Activated CD8-positive, alpha-beta memory T cell treated with anti-CD3 and anti-CD28 coated beads, Interleukin-2, amount 10 ng/mL, durations not matched to agents 7 days and 5 days (primary cell): Measurements from ENCODE around the gene LARP1. TPM values are rescaled to one million over a fixed set of nuclear protein-coding genes. Genes with fewer than 3 reads are reported as not detected.
A peak's percentile ranks its signal among the peaks of the same experiment; 100 is the strongest.

Experiments
- ATAC-seq: fragments of 150-1000 bp; cut with Tn5 transposase; one replicate; pipeline ENCODE4 v1.10.0; 2021; ENCODE audit warnings: moderate library complexity
- CTCF ChIA-PET: fragments of 350-600 bp; sonication (Branson Sonifier 250); formaldehyde crosslinking; loops from one replicate; lab custom pipeline; 2021; ENCODE audit warnings: antibody characterized with exemption; lab: Charles Lee
- DNase-seq: peaks from one replicate; pipeline ENCODE4 v3.0.0-alpha.2; 2020
- H3K27ac Mint-ChIP-seq: one replicate; pipeline ENCODE4 v1.8.0; 2021; ENCODE audit warnings: mild to moderate bottlenecking, mixed read lengths
- H3K27me3 Mint-ChIP-seq: one replicate; pipeline ENCODE4 v1.8.0; 2021; ENCODE audit warnings: mixed read lengths
- H3K36me3 Mint-ChIP-seq: one replicate; pipeline ENCODE4 v1.8.0; 2021; ENCODE audit warnings: mild to moderate bottlenecking, mixed read lengths
- H3K4me1 Mint-ChIP-seq: one replicate; pipeline ENCODE4 v1.8.0; 2021; ENCODE audit warnings: mixed read lengths
- H3K4me3 Mint-ChIP-seq: one replicate; pipeline ENCODE4 v1.8.0; 2021; ENCODE audit warnings: mild to moderate bottlenecking, moderate library complexity, mixed read lengths
- H3K9me3 Mint-ChIP-seq: one replicate; pipeline ENCODE4 v1.8.0; 2022; ENCODE audit warnings: low read depth, mixed read lengths
- total RNA-seq, 2 experiments: library from RNA; stranded (reverse); gene quantifications; one replicate each; pipeline ENCODE4 v1.2.3, GENCODE V29; 2021

LARP1 gene
- total RNA-seq, 2 experiments from 2014 or later, result 212 to 238 TPM

- Mint-ChIP-seq H3K4me1 (peaks cover 29% of the 10 kb centered on the region), H3K4me3 (no peak overlapping the region), H3K27ac (no peak overlapping the region), H3K9me3 (no peaks in the 10 kb centered on the region), H3K36me3 (peaks cover 56% of the 10 kb centered on the region), H3K27me3 (no peaks in the 10 kb centered on the region)
- ATAC-seq (no peak), DNase-seq (no peak)
- CTCF ChIA-PET, result no interaction called here
Measured at GRCh38 chr5:154795235-154795596, 40.0 kb downstream of the LARP1 start.

GRCh38 chr5:154797762-154798161 is 42.6 kb downstream of the LARP1 start:
- CTCF ChIA-PET, result no interaction called here
- no peaks in the 10 kb centered on the region for H3K27me3 Mint-ChIP-seq
- DNase-seq, result no peak
- H3K4me1 Mint-ChIP-seq, result peaks cover 29% of the 10 kb centered on the region
- H3K9me3 Mint-ChIP-seq, result no peaks in the 10 kb centered on the region
- H3K4me3 Mint-ChIP-seq, result no peak overlapping the region
- no peak overlapping the region for H3K27ac Mint-ChIP-seq
- H3K36me3 Mint-ChIP-seq, result peaks cover 68% of the 10 kb centered on the region
- ATAC-seq, result no peak

- ATAC-seq (no peak), DNase-seq (no peak)
- peak overlapping the region; percentile 27 for H3K27ac Mint-ChIP-seq
- peaks cover 29% of the 10 kb centered on the region for H3K4me1 Mint-ChIP-seq
- H3K9me3 Mint-ChIP-seq, result no peaks in the 10 kb centered on the region
- H3K27me3 Mint-ChIP-seq, result no peaks in the 10 kb centered on the region
- CTCF ChIA-PET, result no interaction called here
- no peak overlapping the region for H3K4me3 Mint-ChIP-seq
- H3K36me3 Mint-ChIP-seq, result peaks cover 68% of the 10 kb centered on the region
Measured at GRCh38 chr5:154800582-154800981, 45.4 kb downstream of the LARP1 start.

GRCh38 chr5:154801083-154801482 is 45.9 kb downstream of the LARP1 start:
- peaks cover 29% of the 10 kb centered on the region for H3K4me1 Mint-ChIP-seq
- peak overlapping the region; percentile 27 for H3K27ac Mint-ChIP-seq
- no peak for ATAC-seq

GRCh38 chr5:154802050-154802449 is 46.9 kb downstream of the LARP1 start:
- CTCF ChIA-PET, result interaction anchor here (0.8 to 1.3 kb wide), 5 partner anchors 9 to 152 kb away, joined by 3 to 6 read pairs (median 3); no protein-coding TSS in a partner anchor
- DNase-seq (no peak), ATAC-seq (no peak)
- no peaks in the 10 kb centered on the region for H3K27me3 Mint-ChIP-seq
- no peaks in the 10 kb centered on the region for H3K9me3 Mint-ChIP-seq
- no peak overlapping the region for H3K4me3 Mint-ChIP-seq
- H3K36me3 Mint-ChIP-seq, result peaks cover 68% of the 10 kb centered on the region
- peaks cover 29% of the 10 kb centered on the region for H3K4me1 Mint-ChIP-seq
- peak overlapping the region; percentile 57 for H3K27ac Mint-ChIP-seq

More at GRCh38 chr5:154801083-154801482, 45.9 kb downstream of the LARP1 start:
- DNase-seq, result no peak
- no peaks in the 10 kb centered on the region for H3K27me3 Mint-ChIP-seq
- no peak overlapping the region for H3K4me3 Mint-ChIP-seq
- CTCF ChIA-PET, result interaction anchor here (0.8 to 1.2 kb wide), 3 partner anchors 10 to 151 kb away, joined by 3 to 4 read pairs (median 3); no protein-coding TSS in a partner anchor
- no peaks in the 10 kb centered on the region for H3K9me3 Mint-ChIP-seq
- H3K36me3 Mint-ChIP-seq, result peaks cover 69% of the 10 kb centered on the region

- Mint-ChIP-seq H3K4me3 (no peak overlapping the region), H3K27ac (no peak overlapping the region), H3K9me3 (no peaks in the 10 kb centered on the region), H3K4me1 (peaks cover 7% of the 10 kb centered on the region), H3K27me3 (no peaks in the 10 kb centered on the region), H3K36me3 (peaks cover 59% of the 10 kb centered on the region)
- DNase-seq (no peak), ATAC-seq (no peak)
- CTCF ChIA-PET, result interaction anchor here (1.0 kb wide), 1 partner anchor 155 kb away, joined by 3 read pairs; no protein-coding TSS in a partner anchor
Measured at GRCh38 chr5:154806176-154806575, 51.0 kb downstream of the LARP1 start.

- no peaks in the 10 kb centered on the region for H3K9me3 Mint-ChIP-seq
Measured at GRCh38 chr5:154811239-154811638, 56.1 kb downstream of the LARP1 start.

GRCh38 chr5:154811653-154812465 is 56.7 kb downstream of the LARP1 start:
- peaks cover 30% of the 10 kb centered on the region for H3K4me1 Mint-ChIP-seq
- H3K9me3 Mint-ChIP-seq, result no peaks in the 10 kb centered on the region
- DNase-seq, result peak; percentile 75
- peak; percentile 70 for ATAC-seq
- H3K27ac Mint-ChIP-seq, result peak overlapping the region; percentile 50
- CTCF ChIA-PET, result interaction anchor here (1.1 kb wide), 2 partner anchors 10 to 162 kb away, joined by 4 to 6 read pairs; no protein-coding TSS in a partner anchor
- peaks cover 51% of the 10 kb centered on the region for H3K36me3 Mint-ChIP-seq
- no peak overlapping the region for H3K4me3 Mint-ChIP-seq
- H3K27me3 Mint-ChIP-seq, result no peaks in the 10 kb centered on the region

More at GRCh38 chr5:154811239-154811638, 56.1 kb downstream of the LARP1 start:
- peaks cover 51% of the 10 kb centered on the region for H3K36me3 Mint-ChIP-seq
- H3K4me1 Mint-ChIP-seq, result peaks cover 30% of the 10 kb centered on the region
- H3K27me3 Mint-ChIP-seq, result no peaks in the 10 kb centered on the region
- no peak for DNase-seq
- CTCF ChIA-PET, result interaction anchor here (1.1 kb wide), 2 partner anchors 9 to 161 kb away, joined by 4 to 6 read pairs; no protein-coding TSS in a partner anchor
- no peak overlapping the region for H3K27ac Mint-ChIP-seq
- no peak for ATAC-seq
- no peak overlapping the region for H3K4me3 Mint-ChIP-seq

- CTCF ChIA-PET, result interaction anchor here (1.0 to 1.3 kb wide), 2 partner anchors 19 to 161 kb away, joined by 3 read pairs; no protein-coding TSS in a partner anchor
- peaks cover 55% of the 10 kb centered on the region for H3K36me3 Mint-ChIP-seq
Measured at GRCh38 chr5:154813158-154813557, 58.0 kb downstream of the LARP1 start.

GRCh38 chr5:154813736-154814135 is 58.6 kb downstream of the LARP1 start:
- peak; percentile 64 for ATAC-seq
- Mint-ChIP-seq H3K27ac (peak overlapping the region; percentile 78), H3K4me1 (peaks cover 36% of the 10 kb centered on the region), H3K36me3 (peaks cover 50% of the 10 kb centered on the region), H3K27me3 (no peaks in the 10 kb centered on the region), H3K4me3 (no peak overlapping the region), H3K9me3 (no peaks in the 10 kb centered on the region)
- DNase-seq, result peak; percentile 72
- CTCF ChIA-PET, result interaction anchor here (1.0 to 1.3 kb wide), 2 partner anchors 18 to 162 kb away, joined by 3 read pairs; no protein-coding TSS in a partner anchor

More at GRCh38 chr5:154813158-154813557, 58.0 kb downstream of the LARP1 start:
- H3K27me3 Mint-ChIP-seq, result no peaks in the 10 kb centered on the region
- H3K4me1 Mint-ChIP-seq, result peaks cover 32% of the 10 kb centered on the region
- DNase-seq (no peak), ATAC-seq (no peak)
- H3K27ac Mint-ChIP-seq, result peak overlapping the region; percentile 79
- H3K9me3 Mint-ChIP-seq, result no peaks in the 10 kb centered on the region
- no peak overlapping the region for H3K4me3 Mint-ChIP-seq

- no peak for DNase-seq
- peaks cover 46% of the 10 kb centered on the region for H3K4me1 Mint-ChIP-seq
- no peak overlapping the region for H3K4me3 Mint-ChIP-seq
- no peaks in the 10 kb centered on the region for H3K9me3 Mint-ChIP-seq
- peaks cover 46% of the 10 kb centered on the region for H3K36me3 Mint-ChIP-seq
- H3K27ac Mint-ChIP-seq, result peak overlapping the region; percentile 34
- H3K27me3 Mint-ChIP-seq, result no peaks in the 10 kb centered on the region
- no peak for ATAC-seq
- CTCF ChIA-PET, result no interaction called here
Measured at GRCh38 chr5:154815025-154815424, 59.8 kb downstream of the LARP1 start.

- Mint-ChIP-seq H3K4me1 (peaks cover 46% of the 10 kb centered on the region), H3K9me3 (no peaks in the 10 kb centered on the region), H3K4me3 (no peak overlapping the region), H3K27ac (peak overlapping the region; percentile 40), H3K27me3 (no peaks in the 10 kb centered on the region), H3K36me3 (peaks cover 43% of the 10 kb centered on the region)
- ATAC-seq (no peak), DNase-seq (no peak)
- CTCF ChIA-PET, result interaction anchor here (1.5 kb wide), 1 partner anchor 165 kb away, joined by 4 read pairs; no protein-coding TSS in a partner anchor
Measured at GRCh38 chr5:154815684-154816247, 60.6 kb downstream of the LARP1 start.

GRCh38 chr5:154816891-154817492 is 61.8 kb downstream of the LARP1 start:
- no peaks in the 10 kb centered on the region for H3K27me3 Mint-ChIP-seq
- H3K4me3 Mint-ChIP-seq, result no peak overlapping the region
- CTCF ChIA-PET, result interaction anchor here (1.5 kb wide), 1 partner anchor 166 kb away, joined by 4 read pairs; no protein-coding TSS in a partner anchor
- ATAC-seq, result no peak
- peaks cover 47% of the 10 kb centered on the region for H3K4me1 Mint-ChIP-seq
- H3K36me3 Mint-ChIP-seq, result peaks cover 38% of the 10 kb centered on the region
- no peak for DNase-seq
- no peak overlapping the region for H3K27ac Mint-ChIP-seq
- no peaks in the 10 kb centered on the region for H3K9me3 Mint-ChIP-seq
